SK-N-SH (cell line): ENCODE results near the gene KMT5B. TPM values are rescaled to one million over a fixed set of nuclear protein-coding genes. Genes with fewer than 3 reads are reported as not detected.
A peak's percentile ranks its signal among the peaks of the same experiment; 100 is the strongest.

Source experiments
- CTCF ChIA-PET: fragments of 300-600, 350-600 bp; formaldehyde crosslinking; extraction: SDS; loops from one replicate; lab custom pipeline; 2021; lab: Yijun Ruan, JAX
- POLR2A ChIA-PET: fragments of 350-600 bp; sonication (Branson Sonifier 250); formaldehyde crosslinking; extraction: SDS; loops from one replicate; lab custom pipeline; 2020; ENCODE audit warnings: antibody characterized with exemption, inconsistent platforms; lab: Yijun Ruan, JAX
- DNase-seq: peaks from one replicate; pipeline ENCODE4 v3.0.0; 2012
- H2AFZ ChIP-seq: fragments of 200-600 bp; sonication (generic); 2 replicates; pipeline ENCODE4 v1.8.1; 2016; ENCODE audit warnings: antibody characterized with exemption, mild to moderate bottlenecking, low read depth
- H3F3A ChIP-seq: fragments of 200-600 bp; sonication (generic); replicated peaks from 2 replicates; pipeline ENCODE3; 2016; ENCODE audit warnings: antibody characterized with exemption, mild to moderate bottlenecking; ENCODE audit not compliant: insufficient read depth
- H3K27ac ChIP-seq, 2 experiments: fragments of 200-500 bp in 1 of 2; fragments of 200-600 bp in 1 of 2; sonication (Bioruptor generic) in 1 of 2; sonication (generic), shearing (Covaris generic) in 1 of 2; 2 replicates each; pipeline versions ENCODE4 v1.5.1 to v1.6.1; 2014 to 2016; ENCODE audit warnings: low read depth in 2 of 2, inconsistent platforms in 1 of 2, low read length in 1 of 2, mild to moderate bottlenecking in 1 of 2, mixed read lengths in 1 of 2
- H3K27me3 ChIP-seq: fragments of 200-600 bp; sonication (generic), shearing (Covaris generic); 2 replicates; pipeline ENCODE4 v1.6.1; 2016; ENCODE audit warnings: mixed run types; ENCODE audit not compliant: insufficient read depth
- H3K36me3 ChIP-seq, 2 experiments: fragments of 200-500 bp in 1 of 2; fragments of 200-600 bp in 1 of 2; sonication (Bioruptor generic) in 1 of 2; sonication (generic) in 1 of 2; replicated peaks in 1 of 2; 2 replicates each; pipeline versions ENCODE3 to v1.5.1; 2014 to 2016; ENCODE audit warnings: low read length in 1 of 2, mild to moderate bottlenecking in 1 of 2; ENCODE audit not compliant: insufficient read depth in 2 of 2, control insufficient read depth in 1 of 2
- H3K4me1 ChIP-seq, 2 experiments: fragments of 200-500 bp in 1 of 2; fragments of 200-600 bp in 1 of 2; sonication (Bioruptor generic) in 1 of 2; sonication (generic), shearing (Covaris generic) in 1 of 2; 2 replicates each; pipeline versions ENCODE4 v1.5.1 to v1.6.1; 2014 to 2016; ENCODE audit warnings: low read depth in 1 of 2, low read length in 1 of 2, mixed run types in 1 of 2; ENCODE audit not compliant: insufficient read depth in 2 of 2, control insufficient read depth in 1 of 2
- H3K4me2 ChIP-seq: fragments of 200-600 bp; sonication (generic), shearing (Covaris generic); 2 replicates; pipeline ENCODE4 v1.6.1; 2017; ENCODE audit warnings: mixed run types
- H3K4me3 ChIP-seq, 2 experiments: fragments of 200-500 bp in 1 of 2; fragments of 200-600 bp in 1 of 2; sonication (Bioruptor generic) in 1 of 2; sonication (generic), shearing (Covaris generic) in 1 of 2; 2 replicates each; pipeline versions ENCODE4 v1.5.1 to v1.8.1; 2014 to 2016; ENCODE audit warnings: low read depth in 2 of 2, inconsistent platforms in 1 of 2, low read length in 1 of 2, mild to moderate bottlenecking in 1 of 2, mixed read lengths in 1 of 2, moderate library complexity in 1 of 2
- H3K79me2 ChIP-seq: fragments of 200-600 bp; sonication (generic); 2 replicates; pipeline ENCODE4 v1.8.1; 2017; ENCODE audit warnings: mild to moderate bottlenecking; ENCODE audit not compliant: insufficient read depth
- H3K9ac ChIP-seq: fragments of 200-600 bp; sonication (generic); 2 replicates; pipeline ENCODE4 v1.6.1; 2017; ENCODE audit warnings: mixed run types
- H3K9me2 ChIP-seq: fragments of 200-600 bp; sonication (generic); 2 replicates; pipeline ENCODE4 v1.6.1; 2017; ENCODE audit warnings: mixed run types
- H3K9me3 ChIP-seq: fragments of 200-600 bp; sonication (generic); 2 replicates; pipeline ENCODE4 v1.6.1; 2017; ENCODE audit warnings: mixed run types, mild to moderate bottlenecking, moderate library complexity
- H4K20me1 ChIP-seq: fragments of 200-600 bp; sonication (generic); 2 replicates; pipeline ENCODE4 v1.6.1; 2017; ENCODE audit warnings: mild to moderate bottlenecking, mixed run types; ENCODE audit not compliant: insufficient read depth
- CHD2 ChIP-seq: fragments of 150-350 bp; IDR thresholded peaks from 2 replicates; pipeline ENCODE4 v1.6.1; 2018; ENCODE audit warnings: low read length; ENCODE audit not compliant: partially characterized antibody
- CTCF ChIP-seq: fragments of 200-600 bp; sonication (generic); IDR thresholded peaks from 2 replicates; pipeline ENCODE4 v1.6.1; 2017; ENCODE audit warnings: antibody characterized with exemption, mild to moderate bottlenecking, moderate library complexity
- EP300 ChIP-seq, 2 experiments: IDR thresholded peaks; 2 replicates each; pipeline versions ENCODE4 v1.4.0 to v1.6.1; 2012; ENCODE audit warnings: borderline replicate concordance in 1 of 2, low read depth in 1 of 2, low read length in 1 of 2
- EZH2phosphoT487 ChIP-seq: fragments of 200-600 bp; sonication (generic); IDR thresholded peaks from 2 replicates; pipeline ENCODE4 v1.6.1; 2017; ENCODE audit warnings: low read depth, mixed run types, mild to moderate bottlenecking, antibody characterized with exemption, moderate library complexity, borderline replicate concordance
- GABPA ChIP-seq: IDR thresholded peaks from 2 replicates; pipeline ENCODE4 v1.4.0; 2012; ENCODE audit warnings: low read depth, mild to moderate bottlenecking
- GATA2 ChIP-seq: sonication (generic); formaldehyde crosslinking; IDR thresholded peaks from 2 replicates; pipeline ENCODE4 v1.5.0; 2020; ENCODE audit warnings: mild to moderate bottlenecking, missing genetic modification reagents
- JUND ChIP-seq: IDR thresholded peaks from 2 replicates; pipeline ENCODE4 v1.4.0; 2012
- MAX ChIP-seq: IDR thresholded peaks from 2 replicates; pipeline ENCODE4 v1.4.0; 2012; ENCODE audit warnings: low read depth
- MEF2A ChIP-seq: IDR thresholded peaks from 2 replicates; pipeline ENCODE4 v1.4.0; 2012; ENCODE audit warnings: low read depth, borderline replicate concordance
- MXI1 ChIP-seq: IDR thresholded peaks from 2 replicates; pipeline ENCODE4 v1.6.1; 2012; ENCODE audit warnings: mild to moderate bottlenecking, low read depth, low read length, improper control_type of control experiment
- NFIC ChIP-seq: IDR thresholded peaks from 2 replicates; pipeline ENCODE4 v1.4.0; 2012; ENCODE audit warnings: borderline replicate concordance
- PBX3 ChIP-seq: IDR thresholded peaks from 2 replicates; pipeline ENCODE4; 2012
- POLR2AphosphoS5 ChIP-seq: IDR thresholded peaks from 2 replicates; pipeline ENCODE4 v1.6.1; 2012; ENCODE audit warnings: low read depth, low read length
- RAD21 ChIP-seq: IDR thresholded peaks from 2 replicates; pipeline ENCODE4 v1.6.1; 2012; ENCODE audit warnings: mild to moderate bottlenecking, low read length
- RCOR1 ChIP-seq: fragments of 150-350 bp; IDR thresholded peaks from 2 replicates; pipeline ENCODE4 v1.6.1; 2017; ENCODE audit warnings: antibody characterized with exemption, low read length
- REST ChIP-seq: IDR thresholded peaks from 2 replicates; pipeline ENCODE4 v1.6.1; 2012; ENCODE audit warnings: mild to moderate bottlenecking, low read depth, low read length, moderate library complexity
- SIN3A ChIP-seq: IDR thresholded peaks from 2 replicates; pipeline ENCODE4 v1.6.1; 2012; ENCODE audit warnings: low read depth, mild to moderate bottlenecking, low read length, moderate library complexity, borderline replicate concordance
- TAF1 ChIP-seq: IDR thresholded peaks from 2 replicates; pipeline ENCODE4 v1.6.1; 2012; ENCODE audit warnings: low read depth, mild to moderate bottlenecking, low read length, moderate library complexity, borderline replicate concordance
- TEAD4 ChIP-seq: IDR thresholded peaks from 2 replicates; pipeline ENCODE4 v1.4.0; 2012; ENCODE audit warnings: mild to moderate bottlenecking, borderline replicate concordance; ENCODE audit not compliant: insufficient read depth
- USF2 ChIP-seq: fragments of 150-350 bp; IDR thresholded peaks from 2 replicates; pipeline ENCODE4 v1.6.1; 2017; ENCODE audit warnings: antibody characterized with exemption, low read length, low read depth, borderline replicate concordance
- YY1 ChIP-seq: IDR thresholded peaks from 2 replicates; pipeline ENCODE4 v1.4.0; 2012; ENCODE audit warnings: low read depth, mild to moderate bottlenecking
- WGBS: methylation state at CpG from one replicate; pipeline ENCODE4 v1.1.6; 2017; ENCODE audit warnings: low lambda C conversion rate; 5-methylcytosine and 5-hydroxymethylcytosine counted together
- polyA plus RNA-seq, 3 experiments: library from polyadenylated mRNA; depleted of rRNA; stranded (reverse); fragments of >200 nt; gene quantifications; 2 replicates each; pipeline ENCODE4 v1.2.3, GENCODE V29; 2012

Gene KMT5B
- polyA plus RNA-seq, 1 of the 3 experiments (the other 2 are of a cell fraction): 10.4 TPM

- DNase-seq: peak; percentile 94
- H3K27ac ChIP-seq: peak overlapping the region; percentile 88 to 97
- POLR2A ChIA-PET: interaction anchor here (1.0 kb wide), 1 partner anchor 58 kb away, joined by 3 read pairs; the partner anchor contains the start of gene C11orf24
- peaks cover 9% of the 10 kb centered on the region for H3F3A ChIP-seq
- no peaks in the 10 kb centered on the region for H3K9me2 ChIP-seq
- no peaks in the 10 kb centered on the region for H3K9me3 ChIP-seq
- 0% methylated on average over 9 of the region's 90 CpGs for WGBS
- peak overlapping the region; percentile 85 for H2AFZ ChIP-seq
- TF ChIP-seq PBX3 (peak; percentile 95), GATA2 (CRISPR knock-in tag) (no peak), YY1 (peak; percentile 88), SIN3A (peak; percentile 80), NFIC (no peak), USF2 (no peak), CTCF (no peak), POLR2AphosphoS5 (peak; percentile 90), EP300 (IDR thresholded peaks at IDR 0.05; ENCODE audit: borderline replicate concordance in 1 of 2, low read depth in 1 of 2, low read length in 1 of 2) (no peak), RCOR1 (no peak), JUND (no peak; the same call in 1 of the 2 replicates), TEAD4 (0 out of 2 replicates have a peak, but pooled peaks have one; percentile 14), MAX (peak; percentile 63), MEF2A (no peak; the same call in 1 of the 2 replicates), MXI1 (0 out of 2 replicates have a peak, but pooled peaks have one; percentile 35), REST (peak; percentile 39; the same call in 1 of the 2 replicates), GABPA (no peak), EZH2phosphoT487 (no peak), RAD21 (no peak), CHD2 (peak; percentile 98), TAF1 (peak; percentile 74)
- H3K36me3 ChIP-seq: no peaks in the 10 kb centered on the region
- CTCF ChIA-PET: no interaction called here
- peaks cover 11 to 27% of the 10 kb centered on the region in 2 experiments; a peak in 3 of 4 replicates for H3K4me1 ChIP-seq
- H4K20me1 ChIP-seq: peaks cover 39% of the 10 kb centered on the region
- H3K9ac ChIP-seq: peak overlapping the region; percentile 93
- H3K79me2 ChIP-seq: peaks cover 40% of the 10 kb centered on the region
- no peaks in the 10 kb centered on the region; the same call in 1 of the 2 replicates for H3K27me3 ChIP-seq
- H3K4me2 ChIP-seq: peak overlapping the region; percentile 90
- peak overlapping the region; percentile 77 to 96 for H3K4me3 ChIP-seq
Measured at GRCh38 chr11:68213555-68214172, 568 bp upstream of the KMT5B start.
